ENCODE data around the gene PRSS2. TPM values are rescaled to one million over a fixed set of nuclear protein-coding genes. Genes with fewer than 3 reads are reported as not detected.

Gene PRSS2
- total RNA-seq, 4 donors from 2014 or later = 0.39 TPM; not detected in 3

DNA sequence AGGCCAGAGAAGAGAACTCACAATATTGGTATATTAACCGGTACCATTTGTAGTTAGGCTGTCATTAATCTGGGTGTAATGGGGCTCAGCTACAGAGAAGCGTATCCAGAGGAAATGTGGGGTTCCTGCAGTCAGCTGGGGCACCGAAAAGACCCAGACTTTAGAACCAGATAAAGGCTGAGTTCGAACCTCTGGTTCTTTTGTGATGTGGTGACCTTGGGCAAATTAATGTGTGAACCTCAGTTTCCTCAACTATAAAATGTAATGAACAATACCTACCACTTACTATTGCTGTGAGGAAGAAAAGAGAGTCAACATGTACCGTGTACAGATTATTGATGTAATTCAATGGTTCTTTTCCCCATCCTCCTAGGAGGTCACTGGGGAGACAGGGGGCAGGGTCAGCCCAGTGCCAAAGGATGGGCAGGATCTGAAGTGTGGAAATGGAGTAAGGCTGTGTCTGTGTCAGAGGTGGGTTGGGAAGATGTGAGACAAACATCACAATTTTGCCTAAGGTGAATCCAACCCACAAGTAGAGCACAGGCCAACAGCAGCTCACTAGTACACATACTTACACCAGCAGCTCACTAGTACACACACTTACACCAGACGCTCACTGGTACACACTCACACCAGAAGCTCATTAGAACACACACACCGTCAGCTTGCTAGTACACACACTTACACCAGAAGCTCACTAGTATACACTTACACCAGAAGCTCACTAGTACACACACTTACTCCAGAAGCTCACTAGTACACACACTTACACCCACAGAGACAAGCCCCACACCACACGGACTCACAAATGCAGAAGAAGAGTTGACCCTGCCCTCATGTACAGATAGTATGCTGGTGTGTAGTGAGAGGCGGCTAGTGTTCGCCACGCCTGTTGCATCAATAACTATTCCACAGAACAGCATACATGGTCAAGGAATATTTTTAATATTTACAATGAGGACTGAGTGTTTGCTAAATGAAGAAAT lies 28.0 kb downstream of the PRSS2 start:
- intact Hi-C loops (cut with DNase I) = no loop called here
- 88% methylated on average over 11 of the region's 11 CpGs for WGBS
- TF ChIP-seq POLR2A (IDR thresholded peaks at IDR 0.05; ENCODE audit: low read depth) (no peak), POLR2AphosphoS5 (IDR thresholded peaks at IDR 0.05) (no peak), EP300 (IDR thresholded peaks at IDR 0.05) (no peak)
- TF ChIP-seq, protein P1, sequence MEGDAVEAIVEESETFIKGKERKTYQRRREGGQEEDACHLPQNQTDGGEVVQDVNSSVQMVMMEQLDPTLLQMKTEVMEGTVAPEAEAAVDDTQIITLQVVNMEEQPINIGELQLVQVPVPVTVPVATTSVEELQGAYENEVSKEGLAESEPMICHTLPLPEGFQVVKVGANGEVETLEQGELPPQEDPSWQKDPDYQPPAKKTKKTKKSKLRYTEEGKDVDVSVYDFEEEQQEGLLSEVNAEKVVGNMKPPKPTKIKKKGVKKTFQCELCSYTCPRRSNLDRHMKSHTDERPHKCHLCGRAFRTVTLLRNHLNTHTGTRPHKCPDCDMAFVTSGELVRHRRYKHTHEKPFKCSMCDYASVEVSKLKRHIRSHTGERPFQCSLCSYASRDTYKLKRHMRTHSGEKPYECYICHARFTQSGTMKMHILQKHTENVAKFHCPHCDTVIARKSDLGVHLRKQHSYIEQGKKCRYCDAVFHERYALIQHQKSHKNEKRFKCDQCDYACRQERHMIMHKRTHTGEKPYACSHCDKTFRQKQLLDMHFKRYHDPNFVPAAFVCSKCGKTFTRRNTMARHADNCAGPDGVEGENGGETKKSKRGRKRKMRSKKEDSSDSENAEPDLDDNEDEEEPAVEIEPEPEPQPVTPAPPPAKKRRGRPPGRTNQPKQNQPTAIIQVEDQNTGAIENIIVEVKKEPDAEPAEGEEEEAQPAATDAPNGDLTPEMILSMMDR (IDR thresholded peaks at IDR 0.05) = no peak
- Histone ChIP-seq H3K4me3 (peak overlapping the region in 1 of 4 donors; percentile 56), H3K9me3 (no peaks in the 10 kb centered on the region), H3K4me1 (peaks cover 15 to 22% (median 20%) of the 10 kb centered on the region in 4 donors), H3K36me3 (no peaks in the 10 kb centered on the region), H3K27ac (replicated peaks in 1 of 4) (no peak overlapping the region), H3K27me3 (peaks cover 0 to 75% (median 27%) of the 10 kb centered on the region in 4 donors)
- DNase-seq (ENCODE audit: extremely low spot score) = peak; percentile 83

DNA sequence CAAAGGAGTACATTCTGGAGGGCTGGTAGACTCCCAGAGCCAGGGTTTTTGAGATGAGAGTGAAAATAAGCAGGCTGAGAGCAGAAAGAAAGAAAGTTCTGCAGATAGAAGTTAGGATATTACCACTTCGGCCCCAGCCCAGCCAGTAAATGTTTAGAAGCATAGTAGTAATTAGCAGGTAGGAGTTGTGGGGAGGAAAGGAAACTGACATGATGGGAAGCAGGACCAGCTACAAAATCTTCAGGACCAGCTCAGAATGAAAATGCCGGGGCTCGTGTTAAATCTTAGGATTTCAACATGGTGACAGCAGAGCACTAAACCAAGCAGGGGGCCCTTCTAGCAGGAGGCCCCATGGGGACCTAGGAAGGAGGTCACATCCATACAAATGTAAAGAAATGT lies 28.7 kb downstream of the PRSS2 start:
- TF ChIP-seq EP300 (IDR thresholded peaks at IDR 0.05) = no peak
- no peak for TF ChIP-seq POLR2AphosphoS5 (IDR thresholded peaks at IDR 0.05)
- no peak for TF ChIP-seq POLR2A (IDR thresholded peaks at IDR 0.05; ENCODE audit: low read depth)
- TF ChIP-seq, protein P1 (IDR thresholded peaks at IDR 0.05) = no peak
- Histone ChIP-seq H3K4me3 (no peak overlapping the region), H3K27me3 (peaks cover 0 to 69% (median 27%) of the 10 kb centered on the region in 4 donors), H3K36me3 (no peaks in the 10 kb centered on the region), H3K4me1 (peaks cover 15 to 22% (median 20%) of the 10 kb centered on the region in 4 donors), H3K9me3 (no peaks in the 10 kb centered on the region), H3K27ac (replicated peaks in 1 of 4) (no peak overlapping the region)
- intact Hi-C loops (cut with DNase I) = no loop called here
- DNase-seq (ENCODE audit: extremely low spot score) = peak; percentile 80
- 74% methylated on average over 3 of the region's 3 CpGs for WGBS

DNA sequence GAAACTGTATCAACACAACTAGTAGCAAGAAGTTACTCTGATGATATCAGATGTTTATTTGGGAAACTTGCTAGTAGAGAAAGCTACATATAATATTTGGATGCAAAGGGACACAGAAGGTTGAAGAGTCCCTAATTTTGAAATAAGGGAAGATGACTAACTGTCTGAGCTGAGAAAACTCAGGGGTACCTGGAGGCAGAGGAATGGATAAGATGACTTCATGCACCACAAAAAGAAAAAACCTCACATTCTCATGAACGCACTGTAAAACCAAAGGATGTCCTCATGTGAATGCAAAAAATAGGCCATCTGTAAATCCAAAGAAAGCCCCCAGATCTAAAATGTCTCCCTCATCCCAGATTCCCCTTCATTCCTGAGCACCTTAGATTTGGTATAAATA lies 29.3 kb downstream of the PRSS2 start:
- TF ChIP-seq, protein P1 (IDR thresholded peaks at IDR 0.05) = no peak
- TF ChIP-seq POLR2A (IDR thresholded peaks at IDR 0.05; ENCODE audit: low read depth) (no peak), EP300 (IDR thresholded peaks at IDR 0.05) (no peak), POLR2AphosphoS5 (IDR thresholded peaks at IDR 0.05) (no peak)
- no peak for DNase-seq (ENCODE audit: extremely low spot score)
- no peak overlapping the region for H3K27ac ChIP-seq (replicated peaks in 1 of 4)
- peaks cover 15 to 22% (median 20%) of the 10 kb centered on the region in 4 donors for H3K4me1 ChIP-seq
- no peaks in the 10 kb centered on the region for H3K9me3 ChIP-seq
- no peaks in the 10 kb centered on the region for H3K36me3 ChIP-seq
- no peak overlapping the region for H3K4me3 ChIP-seq
- 90% methylated on average over 1 of the region's 1 CpG for WGBS
- peaks cover 0 to 64% (median 27%) of the 10 kb centered on the region in 4 donors for H3K27me3 ChIP-seq
- intact Hi-C loops (cut with DNase I) = no loop called here

DNA sequence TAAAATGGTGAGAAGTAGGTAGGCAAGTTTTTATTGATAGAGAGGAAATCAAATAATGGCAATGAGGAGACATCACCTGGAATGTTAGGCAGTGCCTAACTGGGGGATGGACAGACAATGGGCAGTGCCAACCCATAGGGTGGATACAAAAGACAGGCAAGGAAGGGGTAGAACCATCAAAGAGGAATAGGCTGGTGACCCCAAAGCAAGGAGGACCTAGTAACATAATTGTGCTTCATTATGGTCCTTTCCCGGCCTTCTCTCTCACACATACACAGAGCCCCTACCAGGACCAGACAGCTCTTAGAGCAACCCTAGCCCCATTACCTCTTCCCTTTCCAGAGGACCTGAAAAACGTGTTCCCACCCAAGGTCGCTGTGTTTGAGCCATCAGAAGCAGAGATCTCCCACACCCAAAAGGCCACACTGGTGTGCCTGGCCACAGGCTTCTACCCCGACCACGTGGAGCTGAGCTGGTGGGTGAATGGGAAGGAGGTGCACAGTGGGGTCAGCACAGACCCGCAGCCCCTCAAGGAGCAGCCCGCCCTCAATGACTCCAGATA lies 30.0 kb downstream of the PRSS2 start:
- H3K27me3 ChIP-seq = peaks cover 0 to 64% (median 25%) of the 10 kb centered on the region in 4 donors
- intact Hi-C loops (cut with DNase I) = no loop called here
- no peaks in the 10 kb centered on the region for H3K9me3 ChIP-seq
- H3K36me3 ChIP-seq = no peaks in the 10 kb centered on the region
- DNase-seq (ENCODE audit: extremely low spot score) = peak; percentile 53
- no peak overlapping the region for H3K27ac ChIP-seq (replicated peaks in 1 of 4)
- H3K4me1 ChIP-seq = peaks cover 15 to 22% (median 20%) of the 10 kb centered on the region in 4 donors
- TF ChIP-seq, protein P1 (IDR thresholded peaks at IDR 0.05) = no peak
- TF ChIP-seq POLR2A (IDR thresholded peaks at IDR 0.05; ENCODE audit: low read depth) = no peak
- no peak for TF ChIP-seq POLR2AphosphoS5 (IDR thresholded peaks at IDR 0.05)
- no peak for TF ChIP-seq EP300 (IDR thresholded peaks at IDR 0.05)
- no peak overlapping the region for H3K4me3 ChIP-seq
- 94% methylated on average over 4 of the region's 7 CpGs for WGBS
